DND-41 (cell line): ENCODE measurements around the gene FAM240B.

Experiments
- ATAC-seq: fragments of 200-7000 bp; cut with Tn5 transposase; 3 replicates; pipeline ENCODE4 v1.9.1; 2021; ENCODE audit warnings: low read depth; ENCODE audit not compliant: insufficient read depth
- DNase-seq: peaks from one replicate; pipeline ENCODE4 v3.0.0-alpha.2; 2020
- H2AFZ ChIP-seq: 2 replicates; pipeline ENCODE4 v1.6.0; 2012; ENCODE audit warnings: low read depth, low read length
- H3K27ac ChIP-seq: 2 replicates; pipeline ENCODE4 v1.5.1; 2012; ENCODE audit warnings: low read length, inconsistent platforms
- H3K27me3 ChIP-seq: fragments of 200-600 bp; sonication (generic); 2 replicates; pipeline ENCODE4 v1.6.0; 2012; ENCODE audit warnings: low read length, mild to moderate bottlenecking, inconsistent platforms; ENCODE audit not compliant: insufficient read depth, poor library complexity
- H3K36me3 ChIP-seq: 2 replicates; pipeline ENCODE4 v1.5.1; 2012; ENCODE audit warnings: low read length, inconsistent platforms; ENCODE audit not compliant: insufficient read depth
- H3K4me1 ChIP-seq: 2 replicates; pipeline ENCODE4 v1.5.1; 2012; ENCODE audit warnings: mild to moderate bottlenecking, low read length; ENCODE audit not compliant: insufficient read depth
- H3K4me2 ChIP-seq: 2 replicates; pipeline ENCODE4 v1.6.0; 2012; ENCODE audit warnings: mild to moderate bottlenecking, moderate library complexity, low read length, inconsistent platforms; ENCODE audit not compliant: insufficient read depth
- H3K4me3 ChIP-seq, 2 experiments: fragments of 200-600 bp in 1 of 2; shearing (Covaris generic) in 1 of 2; 2 replicates each; pipeline ENCODE4 v1.5.1; 2012 to 2016; ENCODE audit warnings: inconsistent platforms in 2 of 2, low read length in 2 of 2, mild to moderate bottlenecking in 2 of 2, low read depth in 1 of 2, moderate library complexity in 1 of 2
- H3K79me2 ChIP-seq: 2 replicates; pipeline ENCODE4 v1.6.0; 2012; ENCODE audit warnings: low read length, inconsistent platforms; ENCODE audit not compliant: insufficient read depth
- H3K9ac ChIP-seq: 2 replicates; pipeline ENCODE4 v1.6.0; 2012; ENCODE audit warnings: low read depth, mild to moderate bottlenecking, inconsistent platforms, low read length, moderate library complexity
- H3K9me3 ChIP-seq: 2 replicates; pipeline ENCODE4 v1.5.1; 2012; ENCODE audit warnings: low read length, moderate library complexity, mild to moderate bottlenecking, inconsistent platforms; ENCODE audit not compliant: insufficient read depth, severe bottlenecking
- H4K20me1 ChIP-seq: 2 replicates; pipeline ENCODE4 v1.6.0; 2012; ENCODE audit warnings: low read length; ENCODE audit not compliant: insufficient read depth
- CTCF ChIP-seq: IDR thresholded peaks from 2 replicates; pipeline ENCODE4 v1.5.1; 2012; ENCODE audit warnings: borderline replicate concordance, low read length, moderate library complexity, mild to moderate bottlenecking; ENCODE audit not compliant: poor library complexity, severe bottlenecking; ENCODE audit errors: extremely low read depth
- EZH2 ChIP-seq: IDR thresholded peaks from 3 replicates; pipeline ENCODE4 v1.6.1; 2012; ENCODE audit warnings: borderline replicate concordance, low read depth, mild to moderate bottlenecking, moderate library complexity, low read length, inconsistent platforms; ENCODE audit not compliant: severe bottlenecking

The FAM240B gene

GRCh38 chr9:38685535-38685934 lies 34.4 kb downstream of the FAM240B start:
- TF ChIP-seq CTCF: no peak
- TF ChIP-seq EZH2: no peak
- no peaks in the 10 kb centered on the region for H3K79me2 ChIP-seq
- no peaks in the 10 kb centered on the region for H3K36me3 ChIP-seq
- H3K4me2 ChIP-seq: no peak overlapping the region
- DNase-seq (no peak), ATAC-seq (no peak)
- no peak overlapping the region for H3K9ac ChIP-seq
- no peak overlapping the region for H3K4me3 ChIP-seq
- no peak overlapping the region for H3K27ac ChIP-seq
- H3K4me1 ChIP-seq: no peaks in the 10 kb centered on the region
- no peaks in the 10 kb centered on the region for H3K9me3 ChIP-seq
- H4K20me1 ChIP-seq: no peaks in the 10 kb centered on the region
- H2AFZ ChIP-seq: no peak overlapping the region
- no peaks in the 10 kb centered on the region for H3K27me3 ChIP-seq

GRCh38 chr9:38683336-38683735 lies 36.6 kb downstream of the FAM240B start:
- ATAC-seq: no peak
- no peaks in the 10 kb centered on the region for H3K36me3 ChIP-seq
- no peak overlapping the region for H3K4me2 ChIP-seq
- no peak overlapping the region; the same call in 1 of the 2 replicates for H2AFZ ChIP-seq
- H3K9ac ChIP-seq: no peak overlapping the region
- TF ChIP-seq EZH2: no peak
- H3K79me2 ChIP-seq: no peaks in the 10 kb centered on the region
- no peaks in the 10 kb centered on the region for H4K20me1 ChIP-seq
- no peak overlapping the region for H3K4me3 ChIP-seq
- no peak for DNase-seq
- no peak overlapping the region for H3K27ac ChIP-seq
- H3K27me3 ChIP-seq: no peaks in the 10 kb centered on the region
- H3K4me1 ChIP-seq: no peaks in the 10 kb centered on the region
- H3K9me3 ChIP-seq: no peaks in the 10 kb centered on the region

- no peak for DNase-seq
- Histone ChIP-seq H3K4me1 (no peaks in the 10 kb centered on the region), H3K27ac (no peak overlapping the region), H3K9ac (no peak overlapping the region), H4K20me1 (no peaks in the 10 kb centered on the region), H3K4me3 (no peak overlapping the region), H3K4me2 (no peak overlapping the region), H2AFZ (no peak overlapping the region), H3K27me3 (no peaks in the 10 kb centered on the region), H3K9me3 (no peaks in the 10 kb centered on the region), H3K79me2 (no peaks in the 10 kb centered on the region), H3K36me3 (no peaks in the 10 kb centered on the region)
- ATAC-seq: no peak
- TF ChIP-seq CTCF (no peak), EZH2 (no peak)
Observed at GRCh38 chr9:38682713-38683112, 37.2 kb downstream of the FAM240B start.

GRCh38 chr9:38681747-38682227 lies 38.1 kb downstream of the FAM240B start:
- Histone ChIP-seq H3K27ac (no peak overlapping the region), H3K4me1 (no peaks in the 10 kb centered on the region), H3K36me3 (no peaks in the 10 kb centered on the region), H3K27me3 (no peaks in the 10 kb centered on the region), H4K20me1 (no peaks in the 10 kb centered on the region), H3K9ac (no peak overlapping the region), H3K79me2 (no peaks in the 10 kb centered on the region), H3K4me2 (no peak overlapping the region), H3K4me3 (no peak overlapping the region), H3K9me3 (no peaks in the 10 kb centered on the region), H2AFZ (no peak overlapping the region)
- DNase-seq: no peak
- ATAC-seq: no peak
- TF ChIP-seq EZH2 (no peak), CTCF (no peak)
